PC-3 (cell line): ENCODE results near the gene ABCB7.

ENCODE experiments used
- CTCF ChIP-seq: fragments of 300-600 bp; sonication (generic); conservative IDR thresholded peaks from 2 replicates; pipeline ENCODE4 v1.5.1; 2017; ENCODE audit warnings: antibody characterized with exemption, low read depth, mild to moderate bottlenecking, low read length
- EZH2 ChIP-seq: fragments of 300-600 bp; sonication (generic); IDR thresholded peaks from one replicate; pipeline ENCODE4 v1.6.1; 2017; ENCODE audit warnings: antibody characterized with exemption, mild to moderate bottlenecking, low read length; ENCODE audit not compliant: unreplicated experiment
- EZH2phosphoT487 ChIP-seq: fragments of 300-600 bp; sonication (generic); IDR thresholded peaks from 2 replicates; pipeline ENCODE4 v1.6.1; 2018; ENCODE audit warnings: mild to moderate bottlenecking, antibody characterized with exemption, low read length, borderline replicate concordance

- TF ChIP-seq CTCF (no peak), EZH2 (no peak), EZH2phosphoT487 (no peak)
Measured at GRCh38 chrX:75107863-75108509, 48.1 kb downstream of the ABCB7 start.
